Measurements from ENCODE around the gene ZNF583.
A peak's percentile ranks its signal among the peaks of the same experiment; 100 is the strongest.

The ZNF583 gene

GRCh38 chr19:56403764-56404704 is at the start of gene ZNF583:
Gene ZNF583 (plus strand): TSS chr19:56404332. CDS start chr19:56407115, 2,783 bp downstream.
- DNase-seq (ENCODE audit: low read depth in 2 of 2, low spot score in 1 of 2): peak; percentile 64 to 86

DNA sequence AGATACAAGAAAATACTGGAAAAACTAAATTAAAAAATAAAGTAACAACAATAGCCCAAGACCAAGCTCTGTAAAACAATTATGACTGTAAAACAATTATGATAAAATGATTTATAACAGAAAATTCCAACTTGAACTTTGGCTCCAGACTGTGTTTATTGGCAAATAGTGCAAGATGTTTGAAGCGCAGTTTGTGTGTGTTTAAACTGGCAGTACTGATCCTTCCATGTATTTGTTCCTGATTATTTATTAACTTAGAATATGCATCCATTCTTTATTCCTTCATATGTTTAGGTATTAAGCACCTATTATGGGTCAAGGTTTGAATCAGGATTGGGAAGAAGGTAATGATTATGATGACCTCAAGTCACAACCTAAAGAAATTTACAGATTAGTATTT is 48.6 kb upstream of the ZNF583 start:
- DNase-seq (ENCODE audit: low read depth in 2 of 2, low spot score in 1 of 2): no peak

DNA sequence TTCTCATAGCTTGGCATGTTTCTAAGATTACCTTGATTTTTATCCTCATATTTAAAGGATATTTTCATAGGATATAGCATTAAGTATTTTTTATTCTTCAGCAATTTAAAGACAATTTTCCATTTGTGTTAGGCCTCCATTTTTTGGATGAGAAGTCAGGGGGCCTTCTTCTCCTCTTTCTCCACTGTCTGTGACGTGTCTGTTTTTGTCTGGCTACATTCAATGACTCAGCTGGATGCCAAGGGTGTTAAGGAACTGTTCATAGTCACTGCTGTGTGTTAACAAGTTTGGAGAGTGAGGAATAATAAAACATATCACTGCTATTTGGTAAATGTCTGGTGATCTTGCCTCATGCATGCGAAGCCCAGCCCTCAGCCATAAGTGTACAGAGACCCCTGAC is 47.2 kb upstream of the ZNF583 start:
- no peak for DNase-seq (ENCODE audit: low read depth in 2 of 2, low spot score in 1 of 2)

GRCh38 chr19:56360841-56361240 is 43.3 kb upstream of the ZNF583 start:
- no peak for DNase-seq (ENCODE audit: low read depth in 2 of 2, low spot score in 1 of 2)

DNA sequence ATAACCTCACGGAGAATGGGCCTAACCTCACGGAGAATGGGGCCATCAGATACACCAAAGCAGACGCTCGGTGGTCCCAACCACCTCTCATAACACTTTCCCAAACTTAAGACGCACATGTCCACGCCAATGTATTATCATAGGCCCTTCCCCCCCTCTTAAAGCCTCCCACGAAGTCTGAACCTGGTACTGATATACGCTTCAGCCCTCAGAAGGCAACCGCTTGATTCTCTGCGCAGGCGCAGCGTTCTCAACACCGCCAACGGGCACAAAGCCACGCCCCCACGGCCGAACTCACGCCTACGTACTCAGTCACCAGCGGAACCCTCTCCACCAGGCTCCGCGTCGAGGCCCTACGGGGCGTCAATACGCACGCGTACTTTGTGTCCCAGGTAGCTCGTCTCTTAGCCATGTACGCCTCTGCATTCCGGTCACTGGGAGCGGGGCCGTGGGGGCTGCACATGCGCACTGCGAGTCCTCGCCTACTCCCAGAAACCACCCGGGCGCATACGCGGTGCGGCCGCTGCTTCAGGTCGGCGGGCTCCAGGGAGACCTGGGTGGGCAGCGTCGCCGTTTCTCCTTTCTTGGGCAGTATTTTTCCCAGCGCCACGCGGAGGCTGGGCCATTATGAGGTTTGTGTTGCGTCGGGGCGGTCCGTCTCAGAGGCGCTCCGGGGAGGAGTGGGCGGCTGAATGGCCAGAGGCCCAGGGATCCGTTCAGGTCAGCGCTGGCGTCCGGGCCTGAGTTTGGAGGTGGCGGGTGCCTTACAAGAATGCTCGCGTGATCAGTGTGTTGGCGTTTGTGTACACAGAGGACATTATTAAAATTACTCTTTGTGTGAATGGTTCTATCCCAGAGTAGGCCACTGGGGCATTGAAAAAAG is 36.1 kb upstream of the ZNF583 start:
- peak; percentile 58 to 63 for DNase-seq (ENCODE audit: low read depth in 2 of 2, low spot score in 1 of 2)

DNA sequence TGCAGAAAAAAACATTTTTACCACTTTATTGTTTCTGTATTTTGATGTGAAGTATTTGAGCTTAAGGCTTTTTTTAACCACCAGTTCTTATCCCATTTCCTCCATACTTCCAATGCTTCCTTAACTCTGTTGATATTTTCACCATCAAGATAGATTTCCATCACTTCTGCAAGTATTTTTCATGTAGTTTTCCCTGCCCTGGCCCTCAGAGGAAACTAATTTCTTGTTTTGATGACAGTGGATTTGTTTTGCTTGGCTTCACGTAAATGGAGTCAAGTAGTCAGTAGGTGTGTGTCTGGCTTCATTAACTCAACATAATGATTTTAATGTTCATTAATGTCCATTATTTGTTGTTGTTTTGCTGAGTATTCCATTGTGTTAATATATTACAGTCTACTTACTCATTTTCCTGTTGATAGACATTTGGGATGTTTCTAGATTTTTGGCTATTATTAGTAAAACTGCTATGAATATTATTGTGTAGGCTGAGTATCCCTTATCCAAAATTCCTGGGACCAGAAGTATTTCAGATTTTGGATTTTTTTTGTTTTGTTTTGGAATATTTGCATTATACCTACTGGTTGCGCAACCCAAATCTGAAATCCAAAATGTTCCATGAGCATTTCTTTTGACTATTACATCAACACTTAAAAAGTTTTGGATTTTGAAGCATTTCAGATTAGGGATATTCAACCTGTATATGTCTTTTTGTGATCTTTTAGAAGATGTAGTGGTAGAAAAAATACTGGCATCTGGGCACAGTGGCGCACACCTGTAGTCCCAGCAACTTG is 34.1 kb upstream of the ZNF583 start:
- no peak for DNase-seq (ENCODE audit: low read depth in 2 of 2, low spot score in 1 of 2)

- no peak for DNase-seq (ENCODE audit: low read depth in 2 of 2, low spot score in 1 of 2)
Measured at GRCh38 chr19:56372281-56372680, 31.9 kb upstream of the ZNF583 start.

GRCh38 chr19:56377105-56377924 is 26.8 kb upstream of the ZNF583 start:
- DNase-seq (ENCODE audit: low read depth in 2 of 2, low spot score in 1 of 2): no peak

GRCh38 chr19:56383826-56384605 is 20.1 kb upstream of the ZNF583 start:
- DNase-seq (ENCODE audit: low read depth in 2 of 2, low spot score in 1 of 2): no peak

DNA sequence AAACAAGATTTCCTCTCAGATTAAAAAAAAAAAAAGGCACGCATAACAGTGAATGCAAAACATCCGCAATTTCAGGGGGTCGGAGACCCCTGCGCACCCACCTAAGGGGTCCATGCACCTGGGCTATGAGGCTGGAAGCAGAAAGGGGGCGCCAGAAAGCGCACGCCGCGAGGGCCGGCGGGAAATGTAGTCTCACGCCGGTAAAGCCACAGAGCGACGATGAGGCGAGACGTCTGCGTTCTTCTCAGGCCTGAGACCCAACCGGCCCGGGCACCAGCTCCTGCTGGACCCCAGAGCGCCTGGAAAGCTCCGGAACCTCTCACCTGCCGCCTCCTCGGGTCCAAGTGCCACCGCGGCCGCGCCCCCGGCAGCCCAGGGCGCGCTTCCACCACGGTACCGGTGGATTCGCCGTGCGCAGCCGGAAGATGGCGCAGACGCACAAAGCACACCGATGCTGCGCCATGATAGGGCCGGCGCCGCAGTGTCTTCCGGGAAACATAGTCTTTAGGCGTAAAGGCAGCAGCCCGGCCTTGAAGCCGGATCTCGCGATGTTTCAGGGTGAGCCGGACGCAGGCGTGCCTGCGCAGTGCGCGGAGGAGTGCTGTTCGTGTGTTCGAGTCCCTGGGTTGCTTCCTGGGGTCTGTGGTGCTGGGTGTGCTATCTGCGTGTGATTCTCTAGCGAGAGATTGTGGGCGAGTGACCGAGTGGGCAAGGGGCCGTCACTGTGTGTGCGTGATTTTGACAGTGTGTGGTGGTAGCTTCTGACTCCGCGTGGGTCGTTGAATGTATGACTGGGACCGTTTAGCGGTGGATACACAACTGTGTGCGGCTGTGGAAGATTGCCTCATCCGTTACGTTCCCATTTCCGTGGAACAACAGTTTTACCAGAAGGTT is 10.8 kb upstream of the ZNF583 start, which contains the start of gene ZNF582:
ZNF582 (minus strand) TSS at position 416 of the 894 bp plus-strand sequence. CDS start 1,782 bp downstream, outside the sequence.
- DNase-seq (ENCODE audit: low read depth in 2 of 2, low spot score in 1 of 2): peak; percentile 68 to 82

DNA sequence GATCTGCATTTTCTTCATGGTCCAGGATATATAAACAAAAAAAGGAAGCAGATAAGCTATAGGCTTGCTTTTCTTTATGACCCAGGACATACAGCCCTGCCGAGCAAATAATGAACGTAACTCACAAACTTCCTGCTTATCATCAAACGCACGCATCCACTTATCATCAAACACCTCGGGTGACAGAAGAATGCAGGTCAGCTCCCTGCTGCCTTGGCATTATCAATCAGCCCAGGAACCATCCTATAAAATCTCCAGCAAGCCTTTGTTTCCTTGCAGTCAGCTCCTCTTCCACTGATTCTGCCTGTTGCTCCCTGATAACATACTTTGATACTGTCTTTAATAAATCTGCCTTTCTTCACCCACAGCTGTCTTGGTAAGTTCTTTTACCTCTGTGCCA is 5.3 kb upstream of the ZNF583 start:
- DNase-seq (ENCODE audit: low read depth in 2 of 2, low spot score in 1 of 2): no peak

GRCh38 chr19:56400485-56400884 is 3.6 kb upstream of the ZNF583 start:
- DNase-seq (ENCODE audit: low read depth in 2 of 2, low spot score in 1 of 2): no peak

GRCh38 chr19:56403261-56403660 is 871 bp upstream of the ZNF583 start:
- no peak for DNase-seq (ENCODE audit: low read depth in 2 of 2, low spot score in 1 of 2)

- DNase-seq (ENCODE audit: low read depth in 2 of 2, low spot score in 1 of 2): no peak
Measured at GRCh38 chr19:56404705-56405056, 549 bp downstream of the ZNF583 start.

- no peak for DNase-seq (ENCODE audit: low read depth in 2 of 2, low spot score in 1 of 2)
Measured at GRCh38 chr19:56405062-56405461, 930 bp downstream of the ZNF583 start.

GRCh38 chr19:56423276-56423984 is 19.3 kb downstream of the ZNF583 start:
- no peak for DNase-seq (ENCODE audit: low read depth in 2 of 2, low spot score in 1 of 2)

DNA sequence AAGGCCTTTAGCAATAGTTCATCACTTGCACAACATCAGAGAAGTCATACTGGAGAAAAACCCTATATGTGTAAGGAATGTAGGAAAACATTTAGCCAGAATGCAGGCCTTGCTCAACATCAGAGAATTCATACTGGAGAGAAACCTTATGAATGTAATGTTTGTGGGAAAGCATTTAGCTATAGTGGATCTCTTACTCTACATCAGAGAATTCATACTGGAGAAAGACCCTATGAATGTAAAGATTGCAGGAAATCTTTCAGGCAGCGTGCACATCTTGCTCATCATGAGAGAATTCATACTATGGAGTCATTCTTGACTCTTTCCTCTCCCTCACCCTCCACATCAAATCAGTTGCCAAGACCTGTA is 19.8 kb downstream of the ZNF583 start:
- no peak for DNase-seq (ENCODE audit: low read depth in 2 of 2, low spot score in 1 of 2)
